Calu3 (cell line): ENCODE results near the gene SLC1A7. TPM values are rescaled to one million over a fixed set of nuclear protein-coding genes. Genes with fewer than 3 reads are reported as not detected.

Experiments used
- BruUV-seq: library from RNA; stranded (reverse); fragments of 400-500 nt; replicated peaks from 2 replicates; lab custom pipeline; 2021; lab: Mats Ljungman, UMichigan
- CTCF ChIA-PET: fragments of 300-600 bp; sonication (Branson Sonifier 250); formaldehyde crosslinking; loops from one replicate; lab custom pipeline; 2022; ENCODE audit warnings: antibody characterized with exemption; lab: Charles Lee
- DNase-seq: peaks from one replicate; pipeline ENCODE4 v3.0.0; 2022
- H3K27ac Mint-ChIP-seq: one replicate; pipeline ENCODE4 v1.8.0; 2022; ENCODE audit warnings: mixed read lengths; ENCODE audit not compliant: unreplicated experiment
- H3K27me3 Mint-ChIP-seq: one replicate; pipeline ENCODE4 v1.8.0; 2022; ENCODE audit warnings: mixed read lengths; ENCODE audit not compliant: unreplicated experiment
- H3K36me3 Mint-ChIP-seq: one replicate; pipeline ENCODE4 v1.8.0; 2022; ENCODE audit warnings: mild to moderate bottlenecking, moderate library complexity, mixed read lengths; ENCODE audit not compliant: insufficient read depth, unreplicated experiment
- H3K4me1 Mint-ChIP-seq: one replicate; pipeline ENCODE4 v1.8.0; 2022; ENCODE audit warnings: mild to moderate bottlenecking, low read depth, mixed read lengths; ENCODE audit not compliant: unreplicated experiment
- H3K4me3 Mint-ChIP-seq: one replicate; pipeline ENCODE4 v1.8.0; 2022; ENCODE audit warnings: mild to moderate bottlenecking, low read depth, moderate library complexity, mixed read lengths; ENCODE audit not compliant: unreplicated experiment
- H3K9me3 Mint-ChIP-seq: one replicate; pipeline ENCODE4 v1.8.0; 2022; ENCODE audit warnings: low read depth, mixed read lengths; ENCODE audit not compliant: unreplicated experiment
- CTCF ChIP-seq: fragments of 200-600 bp; IDR thresholded peaks from one replicate; pipeline ENCODE4 v1.8.0; 2022; ENCODE audit warnings: antibody characterized with exemption; ENCODE audit not compliant: unreplicated experiment
- intact Hi-C: fragments of 100-400 bp; cut with micrococcal nuclease; formaldehyde crosslinking; loops from one replicate; pipeline ENCODE4 v1.10.0; 2022; ENCODE audit not compliant: unreplicated experiment
- total RNA-seq: library from RNA; stranded (reverse); gene quantifications from 2 replicates; pipeline ENCODE4 v1.2.3, GENCODE V29; 2022

Gene SLC1A7
- total RNA-seq, 1 experiment from 2014 or later = not detected

GRCh38 chr1:53131590-53131938 lies 10.9 kb downstream of the SLC1A7 start:
- Mint-ChIP-seq H3K9me3 (no peaks in the 10 kb centered on the region), H3K27ac (no peak overlapping the region), H3K4me3 (no peak overlapping the region), H3K4me1 (no peaks in the 10 kb centered on the region), H3K36me3 (no peaks in the 10 kb centered on the region), H3K27me3 (peaks cover 16% of the 10 kb centered on the region)
- intact Hi-C loops = no loop called here
- no peak for DNase-seq
- TF ChIP-seq CTCF = no peak
- BruUV-seq = no TSS peak
- CTCF ChIA-PET = no interaction called here

DNA sequence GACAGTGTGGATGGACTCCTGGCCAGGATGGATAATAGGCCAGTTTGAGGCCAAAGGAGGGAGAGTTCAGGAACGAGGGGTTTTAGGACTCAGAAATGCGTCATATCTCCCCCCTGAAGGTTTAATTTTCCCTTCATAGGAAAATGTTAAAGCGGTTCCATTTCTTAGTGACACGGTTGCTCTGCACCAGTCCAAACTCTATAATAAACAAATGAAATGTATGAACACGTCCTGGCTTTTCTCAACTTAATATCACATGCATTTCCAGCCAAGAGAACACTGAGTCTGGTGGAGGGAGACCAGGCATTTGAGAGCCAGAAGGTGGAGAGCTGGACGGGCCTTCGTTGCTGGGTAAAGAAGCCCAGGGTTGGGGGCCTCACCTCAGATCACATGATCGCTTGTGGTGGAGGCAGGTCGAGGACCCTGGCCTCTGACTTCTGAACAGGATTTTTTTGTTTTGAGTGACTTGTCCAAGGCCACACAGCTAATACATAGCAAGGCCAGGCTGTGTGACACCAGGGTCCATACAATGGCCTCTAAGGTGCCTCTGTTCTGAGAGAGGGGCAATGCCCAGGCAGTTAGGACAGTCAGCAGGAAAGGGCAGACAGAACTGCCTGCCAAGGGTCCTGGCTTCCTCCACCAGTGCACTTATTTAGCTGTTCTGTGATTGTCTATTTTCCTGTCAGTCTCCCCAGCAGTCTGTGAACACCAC lies 11.4 kb downstream of the SLC1A7 start:
- intact Hi-C loops = no loop called here

GRCh38 chr1:53130598-53130877 lies 11.9 kb downstream of the SLC1A7 start:
- TF ChIP-seq CTCF = no peak
- intact Hi-C loops = no loop called here
- no peak overlapping the region for H3K4me3 Mint-ChIP-seq
- peaks cover 16% of the 10 kb centered on the region for H3K27me3 Mint-ChIP-seq
- BruUV-seq = no TSS peak
- no peak for DNase-seq
- no peak overlapping the region for H3K27ac Mint-ChIP-seq
- CTCF ChIA-PET = interaction anchor here (0.7 to 1.0 kb wide), 2 partner anchors 37 to 81 kb away, joined by 4 read pairs; no protein-coding TSS in a partner anchor
- no peaks in the 10 kb centered on the region for H3K9me3 Mint-ChIP-seq
- no peaks in the 10 kb centered on the region for H3K4me1 Mint-ChIP-seq
- H3K36me3 Mint-ChIP-seq = no peaks in the 10 kb centered on the region

More for the DNA sequence above, 11.4 kb downstream of the SLC1A7 start:
- Mint-ChIP-seq H3K27me3 (peaks cover 16% of the 10 kb centered on the region), H3K27ac (no peak overlapping the region), H3K36me3 (no peaks in the 10 kb centered on the region), H3K9me3 (no peaks in the 10 kb centered on the region), H3K4me1 (no peaks in the 10 kb centered on the region), H3K4me3 (no peak overlapping the region)
- CTCF ChIA-PET = interaction anchor here (0.7 to 1.0 kb wide), 2 partner anchors 37 to 81 kb away, joined by 4 read pairs; no protein-coding TSS in a partner anchor
- TF ChIP-seq CTCF = no peak
- no peak for DNase-seq
- BruUV-seq = no TSS peak

DNA sequence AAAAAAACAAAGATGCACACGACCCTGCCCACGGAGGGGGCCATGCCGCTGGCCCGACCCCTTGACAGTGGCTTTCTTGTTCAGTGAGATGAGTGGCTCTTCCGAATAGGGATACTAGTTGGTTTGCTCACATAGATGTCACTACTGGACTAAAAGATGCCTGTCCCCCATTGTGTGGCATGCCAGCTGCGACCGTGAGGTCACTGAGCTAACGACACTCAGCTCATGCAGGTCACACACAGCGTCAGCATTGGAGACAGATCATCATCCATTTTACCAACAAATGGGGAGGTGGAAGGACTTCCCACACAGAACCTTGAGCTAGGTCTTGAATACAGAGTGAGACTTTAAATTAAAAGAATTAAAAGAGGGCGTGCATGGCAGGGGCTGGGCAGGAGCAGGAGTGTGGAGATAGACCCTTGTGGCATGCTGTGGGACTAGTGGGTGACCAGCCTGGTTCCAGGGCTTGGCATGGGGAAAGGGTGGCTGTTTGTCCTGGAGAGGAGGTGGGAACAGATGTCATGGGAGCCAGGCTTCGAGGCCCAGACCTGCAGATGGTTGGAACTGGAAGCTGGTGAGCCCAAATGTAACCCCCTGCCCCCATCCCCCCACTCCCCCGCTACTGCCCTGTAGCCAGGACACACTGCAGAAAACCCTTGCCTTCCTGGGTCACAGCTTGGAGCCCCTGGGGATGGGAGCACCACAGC lies 12.4 kb downstream of the SLC1A7 start:
- Mint-ChIP-seq H3K36me3 (no peaks in the 10 kb centered on the region), H3K4me1 (no peaks in the 10 kb centered on the region), H3K4me3 (no peak overlapping the region), H3K27me3 (peaks cover 16% of the 10 kb centered on the region), H3K9me3 (no peaks in the 10 kb centered on the region), H3K27ac (no peak overlapping the region)
- CTCF ChIA-PET = interaction anchor here (0.7 to 1.0 kb wide), 2 partner anchors 36 to 81 kb away, joined by 4 read pairs; no protein-coding TSS in a partner anchor
- intact Hi-C loops = no loop called here
- DNase-seq = no peak
- no TSS peak for BruUV-seq
- TF ChIP-seq CTCF = no peak
